GM12892 (cell line): Measurements from ENCODE around the gene AGO1.

ENCODE experiments used
- POLR2A ChIP-seq: IDR thresholded peaks from 2 replicates; pipeline ENCODE4 v1.6.1; 2011; ENCODE audit warnings: low read depth, low read length, control low read depth
- POLR2AphosphoS5 ChIP-seq: IDR thresholded peaks from 2 replicates; pipeline ENCODE4 v1.6.1; 2011; ENCODE audit warnings: low read depth, low read length, control low read depth

GRCh38 chr1:35968396-35968795 lies 85.4 kb downstream of the AGO1 start:
- no peak for TF ChIP-seq POLR2AphosphoS5
- TF ChIP-seq POLR2A, result no peak
